Astrocyte of the cerebellum (primary cell): ENCODE results near the gene USP2.

Experiments
- DNase-seq: peaks from one replicate; pipeline ENCODE4 v3.0.0-alpha.2; 2011; ENCODE audit warnings: low read depth
- H3K4me3 ChIP-seq: 2 replicates; pipeline ENCODE4 v1.5.1; 2011; ENCODE audit warnings: mild to moderate bottlenecking, low read depth, low read length, moderate library complexity
- CTCF ChIP-seq: IDR thresholded peaks from 2 replicates; pipeline ENCODE4 v1.5.1; 2012; ENCODE audit warnings: low read length, low read depth, moderate library complexity, mild to moderate bottlenecking; ENCODE audit errors: missing control alignments
- in situ Hi-C: cut with HindIII; loops from 2 replicates; pipeline ENCODE4 v1.10.0; 2017; ENCODE audit warnings: low sequenced_read_pairs

USP2 gene

GRCh38 chr11:119374632-119375336 lies 6.7 kb downstream of the USP2 start:
- in situ Hi-C loops: loop anchor here (10.0 to 25.0 kb wide), 3 partner anchors 50 to 338 kb away; partner anchors contain the start of gene THY1
- no peak for DNase-seq
- no peak overlapping the region for H3K4me3 ChIP-seq
- TF ChIP-seq CTCF: no peak

GRCh38 chr11:119373921-119374631 lies 7.4 kb downstream of the USP2 start:
- in situ Hi-C loops: loop anchor here (10.0 to 25.0 kb wide), 3 partner anchors 51 to 338 kb away; partner anchors contain the start of gene THY1
- TF ChIP-seq CTCF: peak; percentile 94
- DNase-seq: peak; percentile 28
- no peak overlapping the region for H3K4me3 ChIP-seq

- H3K4me3 ChIP-seq: no peak overlapping the region
- in situ Hi-C loops: loop anchor here (10.0 to 25.0 kb wide), 3 partner anchors 52 to 339 kb away; partner anchors contain the start of gene THY1
- no peak for DNase-seq
- no peak for TF ChIP-seq CTCF
Measured at GRCh38 chr11:119373059-119373920, 8.2 kb downstream of the USP2 start.

GRCh38 chr11:119372260-119373058 lies 9.0 kb downstream of the USP2 start:
- no peak for DNase-seq
- H3K4me3 ChIP-seq: no peak overlapping the region
- in situ Hi-C loops: loop anchor here (10.0 to 25.0 kb wide), 3 partner anchors 52 to 340 kb away; partner anchors contain the start of gene THY1
- no peak for TF ChIP-seq CTCF

GRCh38 chr11:119371778-119372182 lies 9.7 kb downstream of the USP2 start:
- no peak for DNase-seq
- no peak for TF ChIP-seq CTCF
- H3K4me3 ChIP-seq: no peak overlapping the region
- in situ Hi-C loops: loop anchor here (10.0 to 25.0 kb wide), 3 partner anchors 53 to 341 kb away; partner anchors contain the start of gene THY1
